Activated CD4-positive, CD25-positive, alpha-beta regulatory T cell treated with anti-CD3 and anti-CD28 coated beads, Interleukin-2, amount 50 U/mL, for 16 hours (primary cell): Measurements from ENCODE around the gene TTC9B.
"Not testable (repeated sequence)": the region's sequence is repeated elsewhere in the genome, so short reads cannot be mapped to it uniquely, and the experiment has no call there.

Experiments
- DNase-seq: peaks from one replicate; pipeline ENCODE4 v3.0.0-alpha.2; 2020; ENCODE audit warnings: low read depth, low spot score

Gene TTC9B

GRCh38 chr19:40232949-40233810, 15.0 kb upstream of the TTC9B start:
- no peak for DNase-seq

GRCh38 chr19:40232479-40232878, 14.3 kb upstream of the TTC9B start:
- DNase-seq: no peak

GRCh38 chr19:40231544-40232424, 13.6 kb upstream of the TTC9B start:
- no peak for DNase-seq

GRCh38 chr19:40231057-40231456, 12.9 kb upstream of the TTC9B start:
- DNase-seq: no peak

- no peak for DNase-seq
Observed at GRCh38 chr19:40229926-40230417, 11.8 kb upstream of the TTC9B start.

GRCh38 chr19:40229484-40229883, 11.3 kb upstream of the TTC9B start:
- DNase-seq: no peak

- DNase-seq: no peak
Observed at GRCh38 chr19:40228863-40229262, 10.7 kb upstream of the TTC9B start.

GRCh38 chr19:40228346-40228745, 10.2 kb upstream of the TTC9B start:
- no peak for DNase-seq

- no peak for DNase-seq
Observed at GRCh38 chr19:40225440-40226305, 7.5 kb upstream of the TTC9B start.

GRCh38 chr19:40224342-40225150, 6.4 kb upstream of the TTC9B start:
- no peak for DNase-seq

- DNase-seq: no peak
Observed at GRCh38 chr19:40223135-40223822, 5.1 kb upstream of the TTC9B start.

GRCh38 chr19:40221858-40222619, 3.9 kb upstream of the TTC9B start:
- peak; percentile 49 for DNase-seq

GRCh38 chr19:40220674-40221073, 2.5 kb upstream of the TTC9B start:
- DNase-seq: no peak

- DNase-seq: no peak
Observed at GRCh38 chr19:40219721-40220276, 1.6 kb upstream of the TTC9B start.

- not testable (repeated sequence) for DNase-seq
Observed at GRCh38 chr19:40219029-40219428, 845 bp upstream of the TTC9B start.

GRCh38 chr19:40217027-40217810, 965 bp downstream of the TTC9B start:
- no peak for DNase-seq

GRCh38 chr19:40216777-40217026, 1.5 kb downstream of the TTC9B start:
- DNase-seq: no peak

- DNase-seq: no peak
Observed at GRCh38 chr19:40216013-40216776, 2.0 kb downstream of the TTC9B start.
